Activated B cell treated with CpG ODN at 0.5 μM for 24 hours (primary cell): ENCODE data around the gene SIAH3. TPM values are rescaled to one million over a fixed set of nuclear protein-coding genes. Genes with fewer than 3 reads are reported as not detected.
A peak's percentile ranks its signal among the peaks of the same experiment; 100 is the strongest.

Experiments used
- ATAC-seq: fragments of 200-7000 bp; cut with Tn5 transposase; one replicate; pipeline ENCODE4 v1.10.0; 2021; ENCODE audit warnings: low read depth, mild to moderate bottlenecking, moderate library complexity
- CTCF ChIA-PET: fragments of 350-600 bp; sonication (Branson Sonifier 250); formaldehyde crosslinking; loops from one replicate; lab custom pipeline; 2021; ENCODE audit warnings: antibody characterized with exemption; lab: Charles Lee
- POLR2A ChIA-PET: fragments of 350-600 bp; sonication (Branson Sonifier 250); formaldehyde crosslinking; loops from one replicate; lab custom pipeline; 2021; ENCODE audit warnings: antibody characterized with exemption; lab: Charles Lee
- DNase-seq: peaks from one replicate; pipeline ENCODE4 v3.0.0; 2022
- H3K27ac Mint-ChIP-seq: one replicate; pipeline ENCODE4 v1.8.0; 2020; ENCODE audit warnings: mixed read lengths
- H3K27me3 Mint-ChIP-seq: one replicate; pipeline ENCODE4 v1.8.0; 2021; ENCODE audit warnings: mixed read lengths
- H3K36me3 Mint-ChIP-seq: one replicate; pipeline ENCODE4 v1.8.0; 2021; ENCODE audit warnings: low read depth, mixed read lengths
- H3K4me1 Mint-ChIP-seq: one replicate; pipeline ENCODE4 v1.8.0; 2021; ENCODE audit warnings: mixed read lengths
- H3K4me3 Mint-ChIP-seq: one replicate; pipeline ENCODE4 v1.8.0; 2020; ENCODE audit warnings: mild to moderate bottlenecking, mixed read lengths
- H3K9me3 Mint-ChIP-seq: one replicate; pipeline ENCODE4 v1.8.0; 2020; ENCODE audit warnings: mixed read lengths
- CTCF ChIP-seq: fragments of 200-600 bp; IDR thresholded peaks from one replicate; pipeline ENCODE4 v1.8.0; 2022; ENCODE audit warnings: antibody characterized with exemption, mild to moderate bottlenecking
- intact Hi-C: fragments of 100-400 bp; cut with micrococcal nuclease; formaldehyde crosslinking; loops from one replicate; pipeline ENCODE4 v1.15.1; 2024
- total RNA-seq: library from RNA; stranded (reverse); gene quantifications from 2 replicates; pipeline ENCODE4 v1.2.3, GENCODE V29; 2022

The SIAH3 gene, protein sequence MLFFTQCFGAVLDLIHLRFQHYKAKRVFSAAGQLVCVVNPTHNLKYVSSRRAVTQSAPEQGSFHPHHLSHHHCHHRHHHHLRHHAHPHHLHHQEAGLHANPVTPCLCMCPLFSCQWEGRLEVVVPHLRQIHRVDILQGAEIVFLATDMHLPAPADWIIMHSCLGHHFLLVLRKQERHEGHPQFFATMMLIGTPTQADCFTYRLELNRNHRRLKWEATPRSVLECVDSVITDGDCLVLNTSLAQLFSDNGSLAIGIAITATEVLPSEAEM
- total RNA-seq: not detected in 2 replicates

GRCh38 chr13:45851171-45851921 lies at the start of gene SIAH3:
SIAH3 (minus strand) TSS chr13:45851753; CDS start chr13:45851629, 124 bp downstream.
- DNase-seq (no peak), ATAC-seq (no peak)
- intact Hi-C loops: no loop called here
- Mint-ChIP-seq H3K4me3 (peak within 1 kb of the TSS; percentile 71), H3K27ac (no peak within 1 kb of the TSS), H3K4me1 (peaks cover 32% of the 10 kb centered on the region), H3K36me3 (no peaks in the 10 kb centered on the region), H3K9me3 (peaks cover 5% of the 10 kb centered on the region), H3K27me3 (peaks cover 55% of the 10 kb centered on the region)
- POLR2A ChIA-PET: no interaction called here
- no peak for TF ChIP-seq CTCF
- CTCF ChIA-PET: no interaction called here

GRCh38 chr13:45899406-45899805 lies 47.9 kb upstream of the SIAH3 start:
- Mint-ChIP-seq H3K4me3 (no peak overlapping the region), H3K9me3 (no peaks in the 10 kb centered on the region), H3K27me3 (peaks cover 8% of the 10 kb centered on the region), H3K36me3 (no peaks in the 10 kb centered on the region), H3K27ac (no peak overlapping the region), H3K4me1 (no peaks in the 10 kb centered on the region)
- ChIA-PET POLR2A (interaction anchor here (0.6 kb wide), 1 partner anchor 152 kb away, joined by 4 read pairs; no protein-coding TSS in a partner anchor), CTCF (no interaction called here)
- ATAC-seq (no peak), DNase-seq (no peak)
- no peak for TF ChIP-seq CTCF
- intact Hi-C loops: no loop called here

DNA sequence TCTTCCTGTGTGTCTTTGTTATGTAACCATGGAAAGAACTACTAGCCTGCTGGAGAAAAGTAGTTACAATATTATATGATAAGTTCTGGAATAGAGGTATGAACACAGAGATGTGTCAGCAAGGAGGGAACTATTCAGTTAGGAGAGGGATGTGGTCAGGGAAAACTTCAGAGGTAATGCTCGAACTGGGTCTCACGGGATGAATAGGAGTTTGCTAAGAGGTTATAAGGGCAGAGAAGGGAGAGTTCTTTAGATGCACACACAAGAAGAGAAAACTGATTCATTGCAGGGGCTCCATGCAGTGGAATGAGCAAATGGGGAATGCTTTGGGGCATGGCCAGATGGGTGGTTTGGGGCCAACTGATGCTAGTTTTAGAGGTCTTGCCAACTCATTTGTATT lies 46.0 kb upstream of the SIAH3 start:
- CTCF ChIA-PET: no interaction called here
- no peak for ATAC-seq
- intact Hi-C loops: no loop called here
- no peak for TF ChIP-seq CTCF
- Mint-ChIP-seq H3K27ac (no peak overlapping the region), H3K27me3 (peaks cover 8% of the 10 kb centered on the region), H3K9me3 (no peaks in the 10 kb centered on the region), H3K36me3 (no peaks in the 10 kb centered on the region), H3K4me1 (no peaks in the 10 kb centered on the region), H3K4me3 (no peak overlapping the region)
- POLR2A ChIA-PET: no interaction called here
- no peak for DNase-seq

DNA sequence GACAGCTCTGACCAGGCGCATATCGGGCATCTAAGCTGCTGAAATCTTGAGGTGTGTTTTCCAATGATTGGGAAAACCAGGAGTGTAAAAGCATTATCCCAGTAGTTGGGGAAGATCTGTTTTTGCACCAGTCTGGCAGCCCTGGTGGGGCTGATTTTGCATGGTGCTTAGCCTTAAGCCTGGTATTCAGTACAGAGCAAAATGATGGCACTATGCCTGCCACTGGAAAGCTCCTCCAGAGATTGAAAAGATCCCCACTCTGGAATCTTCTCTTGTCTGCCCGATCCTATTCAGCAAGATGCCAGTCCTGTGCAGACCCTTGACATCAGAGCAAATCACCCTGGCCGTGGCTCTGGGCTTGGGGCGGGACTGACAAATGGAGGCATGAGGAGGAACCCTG lies 44.7 kb upstream of the SIAH3 start:
- no peak for TF ChIP-seq CTCF
- intact Hi-C loops: no loop called here

DNA sequence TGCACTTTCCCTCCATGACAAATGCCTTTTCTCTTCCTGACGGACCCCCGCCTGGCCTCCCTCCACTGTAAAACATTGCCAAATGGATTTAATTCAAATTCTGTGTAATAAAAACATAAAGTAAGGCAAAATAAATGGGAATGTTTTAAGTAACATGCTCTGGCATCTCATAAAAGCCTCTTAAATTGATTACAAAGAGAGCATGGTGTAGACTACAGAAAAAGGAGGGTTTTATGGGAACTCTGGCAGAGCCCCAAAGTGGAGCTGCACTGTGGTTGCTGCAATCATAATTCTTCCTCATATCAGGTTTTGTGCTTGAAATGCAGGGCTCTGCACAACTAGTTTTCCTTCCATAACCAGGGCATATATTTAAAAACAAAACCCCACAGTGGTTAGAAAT lies 44.3 kb upstream of the SIAH3 start:
- Mint-ChIP-seq H3K4me1 (no peaks in the 10 kb centered on the region), H3K4me3 (no peak overlapping the region), H3K36me3 (no peaks in the 10 kb centered on the region), H3K9me3 (no peaks in the 10 kb centered on the region), H3K27ac (no peak overlapping the region), H3K27me3 (peaks cover 20% of the 10 kb centered on the region)
- DNase-seq (no peak), ATAC-seq (no peak)
- ChIA-PET POLR2A (no interaction called here), CTCF (no interaction called here)
- intact Hi-C loops: no loop called here
- no peak for TF ChIP-seq CTCF

More for the DNA sequence above, 44.7 kb upstream of the SIAH3 start:
- peaks cover 16% of the 10 kb centered on the region for H3K27me3 Mint-ChIP-seq
- H3K27ac Mint-ChIP-seq: no peak overlapping the region
- H3K36me3 Mint-ChIP-seq: no peaks in the 10 kb centered on the region
- ChIA-PET POLR2A (no interaction called here), CTCF (no interaction called here)
- no peak overlapping the region for H3K4me3 Mint-ChIP-seq
- no peaks in the 10 kb centered on the region for H3K4me1 Mint-ChIP-seq
- no peaks in the 10 kb centered on the region for H3K9me3 Mint-ChIP-seq
- ATAC-seq: no peak
- no peak for DNase-seq
